ENCODE results near the gene LRCH1. TPM values are rescaled to one million over a fixed set of nuclear protein-coding genes. Genes with fewer than 3 reads are reported as not detected.

The LRCH1 gene
- total and polyA plus RNA-seq, 4 experiments from 2014 or later = 1.2 to 19.1 (median 12.1) TPM

- H3K36me3 Mint-ChIP-seq = peaks cover 25 to 26% of the 10 kb centered on the region in 2 donors
- H3K9me3 ChIP-seq (ENCODE audit: control insufficient read depth in 1 of 2, low read length in 2 of 2) = no peaks in the 10 kb centered on the region
- no peaks in the 10 kb centered on the region for H3K27me3 Mint-ChIP-seq
- POLR2A ChIA-PET (ENCODE audit: partially characterized antibody) = no interaction called here
- no peaks in the 10 kb centered on the region for H3K9me3 Mint-ChIP-seq
- H3K4me3 ChIP-seq (ENCODE audit: low read length in 2 of 2) = no peak overlapping the region
- no peaks in the 10 kb centered on the region for H3K36me3 ChIP-seq (ENCODE audit: insufficient read depth, low read length)
- H3K4me3 Mint-ChIP-seq = no peak overlapping the region
- CTCF ChIA-PET (ENCODE audit: partially characterized antibody) = interaction anchor here (0.9 kb wide), 1 partner anchor 133 kb away, joined by 3 read pairs; no protein-coding TSS in a partner anchor
- peaks cover 0 to 13% (median 8%) of the 10 kb centered on the region in 4 donors for H3K4me1 Mint-ChIP-seq
- intact Hi-C loops (cut with micrococcal nuclease) = no loop called here
- H3K27me3 ChIP-seq (ENCODE audit: insufficient read depth, low read length) = no peaks in the 10 kb centered on the region
- no peak overlapping the region for H3K27ac ChIP-seq (ENCODE audit: low read depth, low read length)
- peaks cover 10% of the 10 kb centered on the region for H3K4me1 ChIP-seq (ENCODE audit: insufficient read depth, low read length)
- H3K27ac Mint-ChIP-seq = peak overlapping the region in 2 of 7 donors; percentile 28 to 31
- DNase-seq = no peak
Measured at GRCh38 chr13:46685006-46685730, 132.2 kb downstream of the LRCH1 start.

DNA sequence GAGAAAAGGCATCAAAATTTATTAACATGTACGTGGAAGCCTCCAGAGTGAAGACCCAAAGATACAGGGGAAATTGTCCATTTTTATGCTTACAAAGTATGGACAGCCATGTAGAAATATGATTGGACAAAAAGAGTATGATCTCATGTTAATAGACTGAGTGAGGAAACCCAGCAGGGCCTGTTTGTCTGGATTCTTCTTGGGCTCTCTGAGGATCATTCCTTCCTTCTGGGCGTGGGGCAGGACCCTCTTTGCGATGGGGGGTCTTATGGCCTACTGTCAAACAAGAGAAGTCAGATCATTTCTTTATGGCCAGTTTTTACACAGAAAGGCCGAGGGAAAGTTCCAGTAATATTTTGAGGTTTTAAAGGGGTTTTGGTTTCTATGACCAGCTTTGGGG, 133.2 kb downstream of the LRCH1 start:
- H3K4me1 Mint-ChIP-seq = peaks cover 0 to 13% (median 8%) of the 10 kb centered on the region in 4 donors

GRCh38 chr13:46687810-46688209, 134.8 kb downstream of the LRCH1 start:
- no peaks in the 10 kb centered on the region for H3K9me3 ChIP-seq (ENCODE audit: control insufficient read depth in 1 of 2, low read length in 2 of 2)
- peaks cover 9% of the 10 kb centered on the region for H3K4me1 ChIP-seq (ENCODE audit: insufficient read depth, low read length)
- H3K4me1 Mint-ChIP-seq = peaks cover 0 to 13% (median 8%) of the 10 kb centered on the region in 4 donors
- intact Hi-C loops (cut with micrococcal nuclease) = no loop called here
- no peak overlapping the region for H3K27ac ChIP-seq (ENCODE audit: low read depth, low read length)
- DNase-seq = peak in 3 of 5 donors; percentile 8 to 49 (median 21)
- ChIA-PET CTCF (ENCODE audit: partially characterized antibody) (interaction anchor here (1.6 kb wide), 1 partner anchor 112 kb away, joined by 3 read pairs; no protein-coding TSS in a partner anchor), POLR2A (ENCODE audit: partially characterized antibody) (no interaction called here)
- no peaks in the 10 kb centered on the region for H3K36me3 ChIP-seq (ENCODE audit: insufficient read depth, low read length)
- H3K27me3 Mint-ChIP-seq = no peaks in the 10 kb centered on the region
- peaks cover 40 to 41% of the 10 kb centered on the region in 2 donors for H3K36me3 Mint-ChIP-seq
- no peak overlapping the region for H3K4me3 Mint-ChIP-seq
- peak overlapping the region in 3 of 7 donors; percentile 11 to 37 (median 32) for H3K27ac Mint-ChIP-seq
- H3K9me3 Mint-ChIP-seq = no peaks in the 10 kb centered on the region
- no peaks in the 10 kb centered on the region for H3K27me3 ChIP-seq (ENCODE audit: insufficient read depth, low read length)
- no peak overlapping the region for H3K4me3 ChIP-seq (ENCODE audit: low read length in 2 of 2)

More for the DNA sequence above, 133.2 kb downstream of the LRCH1 start:
- Mint-ChIP-seq H3K4me3 (no peak overlapping the region), H3K27me3 (no peaks in the 10 kb centered on the region), H3K9me3 (no peaks in the 10 kb centered on the region), H3K27ac (peak overlapping the region in 1 of 7 donors; percentile 87), H3K36me3 (peaks cover 30% of the 10 kb centered on the region in 2 donors)
- H3K4me1 ChIP-seq (ENCODE audit: insufficient read depth, low read length) = peaks cover 9% of the 10 kb centered on the region
- H3K36me3 ChIP-seq (ENCODE audit: insufficient read depth, low read length) = no peaks in the 10 kb centered on the region
- DNase-seq = no peak
- H3K27me3 ChIP-seq (ENCODE audit: insufficient read depth, low read length) = no peaks in the 10 kb centered on the region
- POLR2A ChIA-PET (ENCODE audit: partially characterized antibody) = no interaction called here
- H3K27ac ChIP-seq (ENCODE audit: low read depth, low read length) = no peak overlapping the region
- CTCF ChIA-PET (ENCODE audit: partially characterized antibody) = no interaction called here
- no peaks in the 10 kb centered on the region for H3K9me3 ChIP-seq (ENCODE audit: control insufficient read depth in 1 of 2, low read length in 2 of 2)
- intact Hi-C loops (cut with micrococcal nuclease) = no loop called here
- H3K4me3 ChIP-seq (ENCODE audit: low read length in 2 of 2) = no peak overlapping the region

DNA sequence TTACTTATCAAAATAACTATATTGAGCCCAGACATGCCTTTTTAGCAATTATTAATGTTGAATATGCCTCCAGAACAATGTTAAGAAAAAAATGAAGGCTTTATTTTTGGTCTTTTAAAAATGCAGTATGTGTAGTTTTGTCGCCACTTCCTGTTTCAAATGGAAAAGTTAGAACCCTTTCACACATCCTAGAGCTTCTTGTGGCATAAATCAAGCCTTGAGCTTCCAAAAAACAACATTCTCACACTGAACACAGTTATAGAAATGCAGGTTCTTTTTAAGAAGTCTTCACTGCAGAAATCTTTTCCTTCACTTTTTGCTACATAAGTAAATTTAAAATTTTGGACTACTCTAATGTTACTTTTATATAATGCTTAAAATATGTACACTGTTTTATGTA, 135.3 kb downstream of the LRCH1 start:
- Histone ChIP-seq H3K4me3 (ENCODE audit: low read length in 2 of 2) (no peak overlapping the region), H3K36me3 (ENCODE audit: insufficient read depth, low read length) (no peaks in the 10 kb centered on the region), H3K9me3 (ENCODE audit: control insufficient read depth in 1 of 2, low read length in 2 of 2) (no peaks in the 10 kb centered on the region), H3K27ac (ENCODE audit: low read depth, low read length) (no peak overlapping the region), H3K4me1 (ENCODE audit: insufficient read depth, low read length) (peaks cover 9% of the 10 kb centered on the region), H3K27me3 (ENCODE audit: insufficient read depth, low read length) (no peaks in the 10 kb centered on the region)
- intact Hi-C loops (cut with micrococcal nuclease) = no loop called here
- ChIA-PET CTCF (ENCODE audit: partially characterized antibody) (interaction anchor here (1.6 kb wide), 1 partner anchor 113 kb away, joined by 3 read pairs; no protein-coding TSS in a partner anchor), POLR2A (ENCODE audit: partially characterized antibody) (no interaction called here)
- H3K27ac Mint-ChIP-seq = peak overlapping the region in 2 of 7 donors; percentile 11 to 32
- H3K4me3 Mint-ChIP-seq = no peak overlapping the region
- no peaks in the 10 kb centered on the region for H3K9me3 Mint-ChIP-seq
- no peak for DNase-seq
- H3K4me1 Mint-ChIP-seq = peaks cover 0 to 13% (median 8%) of the 10 kb centered on the region in 4 donors
- H3K36me3 Mint-ChIP-seq = peaks cover 40 to 42% of the 10 kb centered on the region in 2 donors
- no peaks in the 10 kb centered on the region for H3K27me3 Mint-ChIP-seq

GRCh38 chr13:46698014-46698413, 145.0 kb downstream of the LRCH1 start:
- Histone ChIP-seq H3K4me1 (ENCODE audit: insufficient read depth, low read length) (no peaks in the 10 kb centered on the region), H3K4me3 (ENCODE audit: low read length in 2 of 2) (no peak overlapping the region), H3K27ac (ENCODE audit: low read depth, low read length) (no peak overlapping the region), H3K36me3 (ENCODE audit: insufficient read depth, low read length) (peaks cover 20% of the 10 kb centered on the region), H3K27me3 (ENCODE audit: insufficient read depth, low read length) (no peaks in the 10 kb centered on the region), H3K9me3 (ENCODE audit: control insufficient read depth in 1 of 2, low read length in 2 of 2) (no peaks in the 10 kb centered on the region)
- H3K9me3 Mint-ChIP-seq = no peaks in the 10 kb centered on the region
- intact Hi-C loops (cut with micrococcal nuclease) = no loop called here
- no peaks in the 10 kb centered on the region for H3K27me3 Mint-ChIP-seq
- H3K36me3 Mint-ChIP-seq = peaks cover 70 to 85% of the 10 kb centered on the region in 2 donors
- ChIA-PET CTCF (ENCODE audit: partially characterized antibody) (interaction anchor here (1.1 kb wide), 1 partner anchor 23 kb away, joined by 3 read pairs; no protein-coding TSS in a partner anchor), POLR2A (ENCODE audit: partially characterized antibody) (interaction anchor here (1.0 kb wide), 1 partner anchor 146 kb away, joined by 3 read pairs; no protein-coding TSS in a partner anchor)
- no peaks in the 10 kb centered on the region for H3K4me1 Mint-ChIP-seq
- DNase-seq = no peak
- no peak overlapping the region for H3K4me3 Mint-ChIP-seq
- H3K27ac Mint-ChIP-seq = no peak overlapping the region

- H3K9me3 ChIP-seq (ENCODE audit: control insufficient read depth in 1 of 2, low read length in 2 of 2) = no peaks in the 10 kb centered on the region
- peaks cover 64 to 82% of the 10 kb centered on the region in 2 donors for H3K36me3 Mint-ChIP-seq
- peaks cover 20% of the 10 kb centered on the region for H3K36me3 ChIP-seq (ENCODE audit: insufficient read depth, low read length)
- no peak overlapping the region for H3K4me3 Mint-ChIP-seq
- no peaks in the 10 kb centered on the region for H3K4me1 Mint-ChIP-seq
- DNase-seq = no peak
- H3K27ac Mint-ChIP-seq = no peak overlapping the region
- ChIA-PET CTCF (ENCODE audit: partially characterized antibody) (no interaction called here), POLR2A (ENCODE audit: partially characterized antibody) (no interaction called here)
- no peak overlapping the region for H3K27ac ChIP-seq (ENCODE audit: low read depth, low read length)
- no peaks in the 10 kb centered on the region for H3K9me3 Mint-ChIP-seq
- no peak overlapping the region for H3K4me3 ChIP-seq (ENCODE audit: low read length in 2 of 2)
- no peaks in the 10 kb centered on the region for H3K27me3 Mint-ChIP-seq
- H3K27me3 ChIP-seq (ENCODE audit: insufficient read depth, low read length) = no peaks in the 10 kb centered on the region
- no peaks in the 10 kb centered on the region for H3K4me1 ChIP-seq (ENCODE audit: insufficient read depth, low read length)
- intact Hi-C loops (cut with micrococcal nuclease) = no loop called here
Measured at GRCh38 chr13:46698910-46699460, 146.0 kb downstream of the LRCH1 start.

DNA sequence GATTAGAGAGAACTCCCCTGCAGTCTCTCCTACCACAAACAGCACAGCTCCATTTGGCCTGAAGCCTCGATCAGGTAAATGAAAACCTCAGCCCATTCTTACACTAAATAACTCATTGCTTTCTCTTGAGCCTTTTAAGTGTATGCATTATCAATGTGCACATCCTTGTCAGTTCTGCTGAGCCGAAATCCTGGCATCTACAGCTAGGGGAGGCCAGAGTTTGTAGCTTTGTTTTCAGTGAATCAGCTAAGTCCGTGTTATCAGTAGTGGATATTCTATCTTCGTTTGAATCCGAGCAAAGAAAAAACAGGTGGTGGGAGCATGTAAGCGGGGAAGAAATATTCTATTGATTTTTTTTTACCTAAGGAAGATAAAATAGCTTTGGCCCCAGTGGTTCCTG, 159.6 kb downstream of the LRCH1 start:
- DNase-seq = no peak
- peaks cover 9% of the 10 kb centered on the region for H3K36me3 ChIP-seq (ENCODE audit: insufficient read depth, low read length)
- intact Hi-C loops (cut with micrococcal nuclease) = no loop called here
- POLR2A ChIA-PET (ENCODE audit: partially characterized antibody) = interaction anchor here (0.7 kb wide), 1 partner anchor 159 kb away, joined by 3 read pairs; the partner anchor contains the start of gene LRCH1
- no peaks in the 10 kb centered on the region for H3K4me1 ChIP-seq (ENCODE audit: insufficient read depth, low read length)
- Mint-ChIP-seq H3K27me3 (no peaks in the 10 kb centered on the region), H3K36me3 (peaks cover 35 to 58% of the 10 kb centered on the region in 2 donors), H3K9me3 (no peaks in the 10 kb centered on the region), H3K4me3 (no peak overlapping the region), H3K4me1 (no peaks in the 10 kb centered on the region), H3K27ac (no peak overlapping the region)
- H3K27me3 ChIP-seq (ENCODE audit: insufficient read depth, low read length) = no peaks in the 10 kb centered on the region
- H3K4me3 ChIP-seq (ENCODE audit: low read length in 2 of 2) = no peak overlapping the region
- H3K27ac ChIP-seq (ENCODE audit: low read depth, low read length) = no peak overlapping the region
- H3K9me3 ChIP-seq (ENCODE audit: control insufficient read depth in 1 of 2, low read length in 2 of 2) = no peaks in the 10 kb centered on the region
- CTCF ChIA-PET (ENCODE audit: partially characterized antibody) = interaction anchor here (3.1 kb wide), 1 partner anchor 161 kb away, joined by 14 read pairs; no protein-coding TSS in a partner anchor
